ENCODE results near the gene B3GALT6.

B3GALT6 gene

GRCh38 chr1:1236176-1236763 is 4.2 kb downstream of the B3GALT6 start:
- H3K36me3 ChIP-seq (ENCODE audit: control insufficient read depth, insufficient read depth, low read length): peaks cover 15% of the 10 kb centered on the region
- H3K4me3 ChIP-seq (ENCODE audit: extremely low read depth, insufficient read depth, low read length, poor library complexity, severe bottlenecking): no peak overlapping the region
- WGBS, 2 experiments (ENCODE audit: insufficient coverage in 2 of 2): 92 to 97% methylated on average over 14 to 16 of the region's 22 CpGs
- no peak overlapping the region for H3K27ac ChIP-seq (ENCODE audit: low read depth, low read length, severe bottlenecking)
- no peaks in the 10 kb centered on the region for H3K9me3 ChIP-seq (ENCODE audit: control insufficient read depth, low read length)
- H3K4me1 ChIP-seq (ENCODE audit: control insufficient read depth, insufficient read depth, low read length, poor library complexity, severe bottlenecking): peaks cover 21% of the 10 kb centered on the region

GRCh38 chr1:1236945-1237873 is 5.2 kb downstream of the B3GALT6 start:
- peaks cover 21% of the 10 kb centered on the region for H3K4me1 ChIP-seq (ENCODE audit: control insufficient read depth, insufficient read depth, low read length, poor library complexity, severe bottlenecking)
- WGBS, 2 experiments (ENCODE audit: insufficient coverage in 2 of 2): 81 to 84% methylated on average over 27 to 30 of the region's 34 CpGs

GRCh38 chr1:1237874-1238701 is 6.1 kb downstream of the B3GALT6 start:
- Histone ChIP-seq H3K9me3 (ENCODE audit: control insufficient read depth, low read length) (no peaks in the 10 kb centered on the region), H3K36me3 (ENCODE audit: control insufficient read depth, insufficient read depth, low read length) (peaks cover 15% of the 10 kb centered on the region), H3K27ac (ENCODE audit: low read depth, low read length, severe bottlenecking) (no peak overlapping the region), H3K4me1 (ENCODE audit: control insufficient read depth, insufficient read depth, low read length, poor library complexity, severe bottlenecking) (peaks cover 18% of the 10 kb centered on the region), H3K4me3 (ENCODE audit: extremely low read depth, insufficient read depth, low read length, poor library complexity, severe bottlenecking) (no peak overlapping the region)
- 91 to 92% methylated on average over 48 of the region's 48 CpGs for WGBS, 2 experiments (ENCODE audit: insufficient coverage in 2 of 2)

More at GRCh38 chr1:1236945-1237873, 5.2 kb downstream of the B3GALT6 start:
- no peak overlapping the region for H3K27ac ChIP-seq (ENCODE audit: low read depth, low read length, severe bottlenecking)
- no peaks in the 10 kb centered on the region for H3K9me3 ChIP-seq (ENCODE audit: control insufficient read depth, low read length)
- peaks cover 15% of the 10 kb centered on the region for H3K36me3 ChIP-seq (ENCODE audit: control insufficient read depth, insufficient read depth, low read length)
- no peak overlapping the region for H3K4me3 ChIP-seq (ENCODE audit: extremely low read depth, insufficient read depth, low read length, poor library complexity, severe bottlenecking)

DNA sequence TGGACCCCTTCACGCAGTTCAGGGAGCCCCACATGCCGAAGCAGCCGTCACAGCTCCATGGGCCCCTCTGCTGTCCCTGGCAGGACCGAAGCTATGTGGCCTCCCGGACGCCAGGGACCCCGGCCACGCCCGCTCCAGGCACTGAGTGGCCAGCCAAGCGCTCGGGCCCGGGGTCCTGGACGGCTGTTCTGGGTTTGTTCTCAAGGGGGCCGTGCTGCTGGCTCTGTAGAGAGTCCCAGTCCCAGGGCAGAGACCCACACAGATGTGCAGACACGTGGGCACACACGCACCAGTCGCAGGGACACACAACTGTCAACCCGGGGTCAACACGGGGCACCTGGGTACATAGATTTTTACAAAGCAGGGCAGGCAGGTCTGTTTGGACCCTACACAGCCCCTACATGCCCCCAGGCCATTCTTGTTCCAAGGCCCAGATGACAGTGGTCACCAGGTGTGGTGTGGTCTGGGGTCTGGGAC is 6.7 kb downstream of the B3GALT6 start:
- Histone ChIP-seq H3K4me1 (ENCODE audit: control insufficient read depth, insufficient read depth, low read length, poor library complexity, severe bottlenecking) (peaks cover 13% of the 10 kb centered on the region), H3K9me3 (ENCODE audit: control insufficient read depth, low read length) (no peaks in the 10 kb centered on the region), H3K27ac (ENCODE audit: low read depth, low read length, severe bottlenecking) (no peak overlapping the region), H3K4me3 (ENCODE audit: extremely low read depth, insufficient read depth, low read length, poor library complexity, severe bottlenecking) (no peak overlapping the region), H3K36me3 (ENCODE audit: control insufficient read depth, insufficient read depth, low read length) (peaks cover 9% of the 10 kb centered on the region)
- 86 to 88% methylated on average over 17 to 19 of the region's 19 CpGs for whole genome bisulfite sequencing, 2 experiments (ENCODE audit: insufficient coverage in 2 of 2)

DNA sequence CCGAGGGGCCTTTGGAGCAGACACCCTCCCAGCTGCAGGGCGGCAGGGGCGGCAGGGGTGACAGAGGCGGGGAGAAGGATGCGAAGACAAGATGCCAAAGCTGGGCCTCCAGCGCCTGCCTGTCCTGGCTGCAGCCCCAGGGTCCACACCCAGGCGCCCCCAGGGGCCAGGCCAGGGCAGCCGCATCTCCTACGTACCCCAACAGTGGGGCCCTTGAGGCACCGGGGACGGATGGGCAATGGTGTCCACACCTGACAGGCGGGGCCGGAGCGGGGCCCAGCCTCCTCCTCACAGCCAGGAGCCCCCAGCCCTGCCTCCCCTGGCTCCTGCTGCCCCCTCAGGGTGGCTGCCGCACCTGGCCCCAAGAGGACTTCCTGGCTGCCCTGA is 7.2 kb downstream of the B3GALT6 start:
- WGBS, 2 experiments (ENCODE audit: insufficient coverage in 2 of 2): 89 to 93% methylated on average over 9 to 15 of the region's 15 CpGs

GRCh38 chr1:1239614-1240347 is 7.7 kb downstream of the B3GALT6 start:
- peaks cover 13% of the 10 kb centered on the region for H3K4me1 ChIP-seq (ENCODE audit: control insufficient read depth, insufficient read depth, low read length, poor library complexity, severe bottlenecking)
- H3K4me3 ChIP-seq (ENCODE audit: extremely low read depth, insufficient read depth, low read length, poor library complexity, severe bottlenecking): no peak overlapping the region
- H3K27ac ChIP-seq (ENCODE audit: low read depth, low read length, severe bottlenecking): no peak overlapping the region
- WGBS, 2 experiments (ENCODE audit: insufficient coverage in 2 of 2): 83 to 85% methylated on average over 26 to 28 of the region's 30 CpGs
- H3K9me3 ChIP-seq (ENCODE audit: control insufficient read depth, low read length): no peaks in the 10 kb centered on the region
- peaks cover 6% of the 10 kb centered on the region for H3K36me3 ChIP-seq (ENCODE audit: control insufficient read depth, insufficient read depth, low read length)

More for the DNA sequence above, 7.2 kb downstream of the B3GALT6 start:
- Histone ChIP-seq H3K4me3 (ENCODE audit: extremely low read depth, insufficient read depth, low read length, poor library complexity, severe bottlenecking) (no peak overlapping the region), H3K4me1 (ENCODE audit: control insufficient read depth, insufficient read depth, low read length, poor library complexity, severe bottlenecking) (peaks cover 13% of the 10 kb centered on the region), H3K27ac (ENCODE audit: low read depth, low read length, severe bottlenecking) (no peak overlapping the region), H3K9me3 (ENCODE audit: control insufficient read depth, low read length) (no peaks in the 10 kb centered on the region), H3K36me3 (ENCODE audit: control insufficient read depth, insufficient read depth, low read length) (peaks cover 10% of the 10 kb centered on the region)

GRCh38 chr1:1240348-1240732 is 8.3 kb downstream of the B3GALT6 start:
- H3K4me1 ChIP-seq (ENCODE audit: control insufficient read depth, insufficient read depth, low read length, poor library complexity, severe bottlenecking): peaks cover 13% of the 10 kb centered on the region
- no peak overlapping the region for H3K27ac ChIP-seq (ENCODE audit: low read depth, low read length, severe bottlenecking)
- H3K4me3 ChIP-seq (ENCODE audit: extremely low read depth, insufficient read depth, low read length, poor library complexity, severe bottlenecking): no peak overlapping the region
- no peaks in the 10 kb centered on the region for H3K9me3 ChIP-seq (ENCODE audit: control insufficient read depth, low read length)
- peaks cover 3% of the 10 kb centered on the region for H3K36me3 ChIP-seq (ENCODE audit: control insufficient read depth, insufficient read depth, low read length)
- 67% methylated on average over 2 of the region's 11 CpGs; no CpG with 5 or more reads in 1 of the 2 experiments for WGBS, 2 experiments (ENCODE audit: insufficient coverage in 2 of 2)

DNA sequence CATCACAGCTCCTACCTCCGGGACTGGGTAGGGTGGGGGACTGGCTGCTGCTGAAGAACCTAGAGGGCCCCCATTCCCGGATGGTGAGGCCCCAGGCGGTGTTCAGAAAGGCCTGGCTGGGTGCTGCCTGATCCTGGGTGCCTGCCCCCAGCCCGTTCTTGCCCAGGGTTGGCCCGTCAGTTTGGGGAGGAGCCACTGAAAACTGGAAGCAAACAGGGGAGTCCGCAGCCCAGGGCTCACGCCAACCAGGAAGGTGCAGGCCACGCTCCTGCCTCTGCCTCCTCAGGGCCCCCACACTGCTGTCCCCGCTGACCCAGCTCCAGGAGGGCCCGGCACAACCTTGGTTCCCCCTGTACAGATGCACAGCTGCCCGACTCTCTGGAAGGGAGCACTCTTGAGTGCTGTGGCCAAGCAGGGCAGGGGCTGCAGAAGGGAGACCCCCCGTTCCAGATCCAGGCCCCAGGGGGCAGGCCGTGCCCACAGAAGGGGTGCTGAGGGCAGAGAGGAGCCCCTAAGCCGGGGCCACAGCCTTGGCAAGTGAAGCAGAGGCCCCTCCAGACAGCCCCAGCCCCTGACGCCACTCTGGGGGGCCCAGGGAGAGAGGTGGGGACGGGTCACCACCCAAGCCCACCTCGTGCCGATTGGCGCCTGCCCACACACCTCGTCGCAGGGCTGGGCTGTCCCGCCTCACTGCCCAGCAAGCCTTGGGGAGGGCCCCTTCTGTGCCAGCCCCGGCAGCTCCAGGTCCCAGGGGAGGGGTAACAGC is 9.0 kb downstream of the B3GALT6 start:
- Histone ChIP-seq H3K9me3 (ENCODE audit: control insufficient read depth, low read length) (no peaks in the 10 kb centered on the region), H3K4me3 (ENCODE audit: extremely low read depth, insufficient read depth, low read length, poor library complexity, severe bottlenecking) (no peak overlapping the region), H3K36me3 (ENCODE audit: control insufficient read depth, insufficient read depth, low read length) (peaks cover 3% of the 10 kb centered on the region), H3K27ac (ENCODE audit: low read depth, low read length, severe bottlenecking) (no peak overlapping the region), H3K4me1 (ENCODE audit: control insufficient read depth, insufficient read depth, low read length, poor library complexity, severe bottlenecking) (peaks cover 13% of the 10 kb centered on the region)
- 84 to 86% methylated on average over 20 to 21 of the region's 23 CpGs for WGBS, 2 experiments (ENCODE audit: insufficient coverage in 2 of 2)

DNA sequence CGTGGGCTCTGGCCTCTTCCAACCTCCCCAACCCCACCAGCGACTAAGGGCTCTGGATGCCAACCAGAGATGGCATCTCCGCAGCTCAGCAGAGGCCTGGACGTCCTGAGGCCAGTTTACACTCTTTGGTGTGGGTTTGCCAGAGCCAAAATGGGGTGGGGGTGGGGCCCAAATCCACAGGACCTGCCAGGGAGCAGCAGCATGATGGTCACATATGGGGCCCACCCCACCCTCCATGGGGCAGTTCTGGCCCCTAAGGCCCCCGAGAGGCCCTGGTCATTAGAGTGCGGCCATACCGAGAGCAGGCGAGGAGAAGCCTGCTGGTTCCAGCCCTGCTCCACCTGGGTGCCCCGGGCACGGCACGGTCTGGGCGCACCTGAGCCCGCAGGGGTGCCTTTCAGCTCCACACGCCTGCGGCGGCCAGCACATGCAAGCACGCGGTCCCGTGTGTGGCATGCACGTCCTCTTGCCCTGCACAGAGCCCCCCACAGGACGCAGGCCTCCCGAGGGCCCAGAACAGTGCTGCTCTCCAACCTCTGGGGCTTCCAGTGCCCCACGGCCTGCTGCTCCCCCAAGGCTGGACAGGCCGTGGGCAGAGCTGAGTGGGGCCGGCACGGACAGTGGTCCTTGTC is 9.7 kb downstream of the B3GALT6 start:
- Histone ChIP-seq H3K4me3 (ENCODE audit: extremely low read depth, insufficient read depth, low read length, poor library complexity, severe bottlenecking) (no peak overlapping the region), H3K36me3 (ENCODE audit: control insufficient read depth, insufficient read depth, low read length) (peaks cover 3% of the 10 kb centered on the region), H3K4me1 (ENCODE audit: control insufficient read depth, insufficient read depth, low read length, poor library complexity, severe bottlenecking) (peaks cover 13% of the 10 kb centered on the region), H3K9me3 (ENCODE audit: control insufficient read depth, low read length) (no peaks in the 10 kb centered on the region), H3K27ac (ENCODE audit: low read depth, low read length, severe bottlenecking) (no peak overlapping the region)
- 89 to 92% methylated on average over 23 to 26 of the region's 26 CpGs for WGBS, 2 experiments (ENCODE audit: insufficient coverage in 2 of 2)

Data from mesodermal cell (in vitro differentiated cells).